HG03025 (cell line): ENCODE measurements around the gene IQUB.
"Not testable (repeated sequence)": the region's sequence is repeated elsewhere in the genome, so short reads cannot be mapped to it uniquely, and the experiment has no call there.

Experiments
- ATAC-seq: cut with Tn5 transposase; IDR thresholded peaks from one replicate; pipeline ENCODE4 v1.9.1; 2021; ENCODE audit warnings: mild to moderate bottlenecking, moderate library complexity; ENCODE audit not compliant: unreplicated experiment, low FRiP score

IQUB gene

GRCh38 chr7:123548406-123548805, 14.0 kb upstream of the IQUB start:
- ATAC-seq, result no peak

GRCh38 chr7:123539871-123540270, 5.5 kb upstream of the IQUB start:
- no peak for ATAC-seq

- ATAC-seq, result no peak
These were observed 4.5 kb upstream of the IQUB start for GRCh38 chr7:123538897-123539296.

- ATAC-seq, result no peak
These were observed 3.9 kb upstream of the IQUB start for GRCh38 chr7:123538189-123538714.

- no peak for ATAC-seq
These were observed 2.7 kb upstream of the IQUB start for GRCh38 chr7:123537026-123537642.

GRCh38 chr7:123535517-123535916, 1.1 kb upstream of the IQUB start:
- no peak for ATAC-seq

- ATAC-seq, result peak; percentile 7
These were observed 439 bp downstream of the IQUB start for GRCh38 chr7:123533929-123534382.

- ATAC-seq, result no peak
These were observed 860 bp downstream of the IQUB start for GRCh38 chr7:123533553-123533917.

GRCh38 chr7:123532788-123533552, 1.4 kb downstream of the IQUB start:
- ATAC-seq, result not testable (repeated sequence)

GRCh38 chr7:123532343-123532742, 2.1 kb downstream of the IQUB start:
- ATAC-seq, result not testable (repeated sequence)

GRCh38 chr7:123530035-123530591, 4.3 kb downstream of the IQUB start:
- not testable (repeated sequence) for ATAC-seq

- ATAC-seq, result no peak
These were observed 6.1 kb downstream of the IQUB start for GRCh38 chr7:123528265-123528664.

GRCh38 chr7:123527712-123528225, 6.6 kb downstream of the IQUB start:
- ATAC-seq, result not testable (repeated sequence)

- ATAC-seq, result not testable (repeated sequence)
These were observed 7.9 kb downstream of the IQUB start for GRCh38 chr7:123526533-123526932.

- no peak for ATAC-seq
These were observed 12.3 kb downstream of the IQUB start for GRCh38 chr7:123522066-123522465.

- ATAC-seq, result no peak
These were observed 29.2 kb downstream of the IQUB start for GRCh38 chr7:123505221-123505620.

GRCh38 chr7:123502201-123502600, 32.2 kb downstream of the IQUB start:
- no peak for ATAC-seq

- ATAC-seq, result no peak
These were observed 33.4 kb downstream of the IQUB start for GRCh38 chr7:123500878-123501489.

- ATAC-seq, result no peak
These were observed 35.0 kb downstream of the IQUB start for GRCh38 chr7:123499211-123499970.

GRCh38 chr7:123498601-123499000, 35.8 kb downstream of the IQUB start:
- no peak for ATAC-seq
